ENCODE data around the gene HNRNPAB.
A peak's percentile ranks its signal among the peaks of the same experiment; 100 is the strongest.

Gene HNRNPAB

DNA sequence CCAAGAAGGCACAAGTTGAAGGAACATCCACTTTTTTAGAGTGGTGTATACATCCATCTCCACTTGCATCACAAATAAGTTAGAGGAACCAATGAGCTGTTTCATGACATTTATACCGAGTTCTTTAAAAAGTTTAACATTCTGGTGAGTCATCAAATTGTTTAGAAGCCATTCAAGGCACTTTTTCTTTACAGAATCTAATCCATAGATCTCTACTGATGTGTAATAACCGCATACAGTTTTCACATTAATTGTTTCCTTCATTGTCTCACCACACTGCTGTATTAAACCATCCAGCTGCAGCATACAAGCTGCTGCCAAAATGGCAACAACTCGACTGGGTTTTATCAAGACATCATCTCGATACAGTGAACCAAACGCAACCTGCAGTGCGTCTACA lies 17.9 kb upstream of the HNRNPAB start:
- TF ChIP-seq, protein P1, sequence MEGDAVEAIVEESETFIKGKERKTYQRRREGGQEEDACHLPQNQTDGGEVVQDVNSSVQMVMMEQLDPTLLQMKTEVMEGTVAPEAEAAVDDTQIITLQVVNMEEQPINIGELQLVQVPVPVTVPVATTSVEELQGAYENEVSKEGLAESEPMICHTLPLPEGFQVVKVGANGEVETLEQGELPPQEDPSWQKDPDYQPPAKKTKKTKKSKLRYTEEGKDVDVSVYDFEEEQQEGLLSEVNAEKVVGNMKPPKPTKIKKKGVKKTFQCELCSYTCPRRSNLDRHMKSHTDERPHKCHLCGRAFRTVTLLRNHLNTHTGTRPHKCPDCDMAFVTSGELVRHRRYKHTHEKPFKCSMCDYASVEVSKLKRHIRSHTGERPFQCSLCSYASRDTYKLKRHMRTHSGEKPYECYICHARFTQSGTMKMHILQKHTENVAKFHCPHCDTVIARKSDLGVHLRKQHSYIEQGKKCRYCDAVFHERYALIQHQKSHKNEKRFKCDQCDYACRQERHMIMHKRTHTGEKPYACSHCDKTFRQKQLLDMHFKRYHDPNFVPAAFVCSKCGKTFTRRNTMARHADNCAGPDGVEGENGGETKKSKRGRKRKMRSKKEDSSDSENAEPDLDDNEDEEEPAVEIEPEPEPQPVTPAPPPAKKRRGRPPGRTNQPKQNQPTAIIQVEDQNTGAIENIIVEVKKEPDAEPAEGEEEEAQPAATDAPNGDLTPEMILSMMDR (IDR thresholded peaks at IDR 0.05; ENCODE audit: insufficient read depth, low read depth, low read length, missing control alignments), result no peak
- H3K4me3 ChIP-seq (ENCODE audit: low read length), result no peak overlapping the region
- no peak for DNase-seq (ENCODE audit: low read depth)

DNA sequence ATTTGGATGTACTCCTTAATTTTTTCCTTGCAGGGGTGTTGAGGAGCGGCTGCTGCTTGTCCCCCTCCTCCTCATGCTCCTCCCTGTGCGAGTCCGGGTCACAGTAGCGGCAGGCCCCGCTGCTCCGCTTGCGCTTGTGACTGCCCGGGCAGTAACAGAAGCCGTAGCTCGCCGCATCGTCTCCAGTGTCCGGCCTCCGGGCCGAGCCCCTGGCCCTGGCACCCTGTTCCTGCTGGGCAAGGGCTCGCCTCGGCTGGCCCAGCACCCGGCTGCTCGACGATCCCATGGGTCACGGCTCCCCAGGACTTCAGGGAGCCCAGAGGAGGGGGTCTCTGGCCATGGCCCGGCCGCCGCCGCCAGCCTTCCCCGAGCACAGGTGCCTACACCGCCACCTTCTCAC lies 17.3 kb upstream of the HNRNPAB start, which contains the start of gene GMCL2:
Gene GMCL2 (minus strand): TSS at position 358 of the 400 bp plus-strand sequence. CDS start 72 bp downstream, at position 286.
- no peak within 1 kb of the TSS for H3K4me3 ChIP-seq (ENCODE audit: low read length)
- no peak for DNase-seq (ENCODE audit: low read depth)
- TF ChIP-seq, protein P1 (IDR thresholded peaks at IDR 0.05; ENCODE audit: insufficient read depth, low read depth, low read length, missing control alignments), result no peak

DNA sequence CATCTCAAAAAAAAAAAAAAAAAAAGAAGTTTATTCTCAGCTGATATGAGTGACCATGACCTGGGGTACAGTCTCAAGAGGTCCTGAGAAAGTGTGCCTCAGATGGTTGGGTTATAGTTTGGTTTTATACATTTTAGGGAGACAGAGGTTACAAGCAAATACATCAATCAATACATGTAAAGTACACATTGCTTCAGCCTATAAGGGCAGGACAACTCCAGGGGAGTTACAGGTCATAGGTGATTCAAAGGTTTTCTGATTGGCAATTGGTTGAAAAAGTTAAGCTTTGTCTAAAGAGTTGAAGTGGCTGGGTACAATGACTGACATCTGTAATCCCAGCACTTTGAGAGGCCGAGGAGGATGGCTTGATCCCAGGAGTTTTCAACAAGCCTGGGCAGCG lies 14.9 kb upstream of the HNRNPAB start:
- DNase-seq (ENCODE audit: low read depth), result no peak
- TF ChIP-seq, protein P1 (IDR thresholded peaks at IDR 0.05; ENCODE audit: insufficient read depth, low read depth, low read length, missing control alignments), result no peak
- H3K4me3 ChIP-seq (ENCODE audit: low read length), result no peak overlapping the region

DNA sequence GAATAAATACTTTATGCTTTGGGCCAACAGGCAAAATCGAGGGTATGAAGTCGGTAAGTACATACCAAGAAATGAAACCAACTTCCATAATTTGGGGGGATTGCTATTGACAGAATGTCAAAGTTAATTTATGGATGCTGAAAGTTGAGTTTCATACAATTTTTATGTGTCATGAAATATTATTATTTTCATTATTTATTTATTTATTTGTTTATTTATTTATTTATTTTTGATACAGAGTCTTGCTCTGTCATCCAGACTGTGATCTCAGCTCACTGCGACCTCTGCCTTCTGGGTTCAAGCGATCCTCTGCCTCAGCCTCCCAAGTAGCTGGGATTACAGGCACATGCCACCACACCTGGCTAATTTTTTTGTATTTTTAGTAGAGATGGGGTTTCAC lies 12.7 kb upstream of the HNRNPAB start:
- H3K4me3 ChIP-seq (ENCODE audit: low read length), result no peak overlapping the region
- TF ChIP-seq, protein P1 (IDR thresholded peaks at IDR 0.05; ENCODE audit: insufficient read depth, low read depth, low read length, missing control alignments), result no peak
- DNase-seq (ENCODE audit: low read depth), result no peak

DNA sequence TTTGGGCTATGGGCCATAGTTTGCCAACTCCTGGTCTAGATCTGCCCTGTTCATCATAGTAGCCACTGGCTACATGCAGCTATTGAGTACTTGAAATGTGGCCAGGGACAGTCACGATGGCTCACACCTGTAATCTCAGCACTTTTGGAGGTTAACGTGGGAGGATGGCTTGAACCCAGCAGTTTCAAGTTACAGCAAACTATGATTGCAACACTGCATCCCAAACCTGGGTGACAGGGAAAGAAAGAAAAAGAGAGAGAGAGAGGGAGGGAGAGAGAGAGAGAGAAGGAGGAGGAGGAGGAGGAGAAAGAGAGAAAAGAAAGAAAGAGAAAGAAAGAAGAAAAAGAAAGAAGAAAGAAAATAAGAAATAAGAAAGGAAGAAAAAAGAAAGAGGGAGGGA lies 12.1 kb upstream of the HNRNPAB start:
- DNase-seq (ENCODE audit: low read depth), result peak; percentile 88
- TF ChIP-seq, protein P1 (IDR thresholded peaks at IDR 0.05; ENCODE audit: insufficient read depth, low read depth, low read length, missing control alignments), result no peak

DNA sequence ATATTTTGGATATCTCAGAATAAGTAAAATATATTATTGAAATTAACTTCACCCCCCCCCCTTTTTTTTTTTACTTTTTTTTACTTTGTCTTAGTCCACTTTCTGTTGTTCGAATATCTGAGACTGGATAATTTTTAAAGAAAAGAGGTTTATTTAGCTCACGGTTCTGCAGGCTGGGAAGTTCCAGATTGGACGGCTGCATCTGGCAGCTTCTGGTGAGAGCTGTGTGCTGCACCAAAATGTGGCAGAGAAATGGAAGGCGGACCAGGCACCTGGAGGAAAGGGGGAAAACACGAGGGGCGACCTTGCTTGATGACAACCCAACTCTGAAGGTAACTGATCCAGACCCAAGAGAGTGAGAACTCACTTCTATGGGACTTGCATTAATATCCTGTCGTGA lies 11.5 kb upstream of the HNRNPAB start:
- DNase-seq (ENCODE audit: low read depth), result no peak
- H3K4me3 ChIP-seq (ENCODE audit: low read length), result no peak overlapping the region
- TF ChIP-seq, protein P1 (IDR thresholded peaks at IDR 0.05; ENCODE audit: insufficient read depth, low read depth, low read length, missing control alignments), result no peak

More for the DNA sequence above, 12.1 kb upstream of the HNRNPAB start:
- H3K4me3 ChIP-seq (ENCODE audit: low read length), result no peak overlapping the region

DNA sequence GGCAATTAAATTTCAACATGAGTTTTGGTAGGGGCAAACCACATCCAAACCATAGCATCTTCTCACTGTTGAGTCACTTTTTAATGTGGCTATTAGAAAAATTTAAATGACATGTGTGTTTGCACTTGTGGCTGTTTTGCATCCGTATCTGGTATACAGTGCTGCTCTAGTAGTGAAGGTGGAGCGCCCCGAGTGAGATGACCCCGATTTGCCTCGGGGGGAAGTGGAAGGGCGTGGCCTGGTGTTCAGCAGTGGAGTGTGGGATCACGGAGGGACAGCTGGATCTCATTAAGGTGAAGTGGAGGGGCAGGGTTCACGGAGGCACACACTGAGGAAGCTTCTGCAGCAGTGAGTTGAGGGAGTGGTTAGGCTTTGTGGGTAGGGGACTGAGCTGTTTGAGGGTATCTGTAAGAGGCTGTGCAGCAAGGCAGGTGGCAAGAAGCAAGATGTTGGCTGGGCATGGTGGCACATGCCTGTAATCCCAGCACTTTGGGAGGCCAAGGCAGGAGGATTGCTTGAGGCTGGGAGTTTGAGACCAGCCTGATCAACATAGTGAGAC lies 11.0 kb upstream of the HNRNPAB start:
- TF ChIP-seq, protein P1 (IDR thresholded peaks at IDR 0.05; ENCODE audit: insufficient read depth, low read depth, low read length, missing control alignments), result no peak
- DNase-seq (ENCODE audit: low read depth), result no peak
- no peak overlapping the region for H3K4me3 ChIP-seq (ENCODE audit: low read length)
